GM21786 (cell line): Measurements from ENCODE around the gene MXI1.
"Not testable (repeated sequence)": the region's sequence is repeated elsewhere in the genome, so short reads cannot be mapped to it uniquely, and the experiment has no call there.

ENCODE experiments used
- ATAC-seq: cut with Tn5 transposase; IDR thresholded peaks from one replicate; pipeline ENCODE4 v1.9.1; 2021; ENCODE audit not compliant: unreplicated experiment

Gene MXI1

DNA sequence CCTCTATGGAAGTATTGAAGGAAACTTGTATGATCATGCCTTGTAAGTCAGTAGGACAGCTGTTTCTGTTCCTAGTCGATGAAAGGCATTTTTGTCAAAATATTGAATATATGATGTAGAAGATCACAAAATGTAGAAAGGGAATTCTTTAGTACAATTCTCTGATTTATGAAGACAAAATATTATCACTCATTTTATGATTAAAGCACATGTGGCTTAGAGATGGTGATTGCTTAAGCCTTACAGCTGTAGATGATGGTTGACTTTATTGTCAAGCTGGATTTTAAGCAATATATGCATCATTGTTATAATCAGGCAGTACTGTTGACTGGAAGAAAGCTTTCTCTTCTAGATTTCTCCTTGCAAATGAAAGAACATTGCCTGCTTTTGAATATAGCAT, 26.4 kb downstream of the MXI1 start:
- ATAC-seq: no peak

DNA sequence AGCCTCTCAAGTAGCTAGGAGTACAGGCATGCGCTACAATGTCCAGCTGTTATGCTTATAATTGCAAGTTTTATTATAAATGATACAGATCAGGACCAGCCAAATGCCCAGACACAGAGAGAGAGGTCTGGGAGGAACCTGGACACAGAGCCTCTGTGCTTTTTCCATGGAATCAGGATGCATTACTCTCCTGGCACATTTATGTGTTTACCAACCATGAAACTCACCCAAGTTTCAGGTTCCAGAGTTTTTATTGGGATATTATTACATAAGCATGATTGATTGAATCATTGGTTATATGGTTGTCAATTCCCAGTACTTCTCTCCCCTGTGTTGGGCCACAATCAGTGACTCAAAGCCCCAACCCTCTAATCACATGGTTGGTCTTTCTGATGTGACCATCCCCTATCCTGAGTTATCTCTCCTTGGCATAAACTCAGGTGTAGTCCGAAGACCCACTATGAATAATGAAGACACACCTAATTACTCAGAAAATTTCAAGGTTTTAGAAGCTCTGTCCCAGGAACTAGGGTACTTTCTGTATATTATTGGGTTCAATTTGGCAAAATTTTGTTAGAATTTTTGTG, 30.6 kb downstream of the MXI1 start:
- no peak for ATAC-seq

DNA sequence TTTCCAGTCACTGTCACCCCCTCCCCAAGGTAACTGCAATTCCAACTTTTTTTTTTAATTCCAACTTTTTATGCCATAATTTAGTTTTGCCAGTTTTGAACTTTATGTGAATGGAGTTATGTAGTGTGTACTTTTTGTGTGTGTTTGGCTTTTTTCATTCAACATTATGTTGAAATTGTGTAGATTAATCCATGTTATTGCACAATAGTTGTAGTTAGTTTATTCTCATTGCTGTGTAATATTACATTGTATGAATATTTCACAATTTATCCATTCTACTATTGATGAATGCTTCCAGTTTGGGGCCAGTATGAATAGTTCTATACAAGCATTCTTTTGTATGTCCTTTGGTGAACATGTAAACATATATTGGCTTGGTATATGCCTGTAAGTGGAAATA, 32.5 kb downstream of the MXI1 start:
- no peak for ATAC-seq

DNA sequence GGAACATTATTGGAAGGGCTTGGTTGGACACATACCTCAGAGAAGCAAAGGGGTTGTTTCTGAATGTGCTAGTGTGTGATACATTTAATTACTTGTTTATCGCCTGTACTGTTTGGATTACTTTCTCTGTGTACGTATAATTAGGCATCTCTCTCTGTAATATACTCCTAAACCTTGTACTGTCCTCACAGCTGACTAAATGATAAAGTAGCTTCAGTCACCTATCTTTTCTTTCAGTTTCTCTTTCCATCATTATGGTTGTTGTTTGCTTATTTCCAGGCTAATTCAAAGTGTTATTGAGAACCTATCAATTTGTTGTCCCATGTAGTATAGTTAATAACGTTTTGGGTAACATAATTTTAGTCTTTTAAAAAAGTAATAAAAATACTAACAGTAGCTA, 34.0 kb downstream of the MXI1 start:
- peak; percentile 71 for ATAC-seq

DNA sequence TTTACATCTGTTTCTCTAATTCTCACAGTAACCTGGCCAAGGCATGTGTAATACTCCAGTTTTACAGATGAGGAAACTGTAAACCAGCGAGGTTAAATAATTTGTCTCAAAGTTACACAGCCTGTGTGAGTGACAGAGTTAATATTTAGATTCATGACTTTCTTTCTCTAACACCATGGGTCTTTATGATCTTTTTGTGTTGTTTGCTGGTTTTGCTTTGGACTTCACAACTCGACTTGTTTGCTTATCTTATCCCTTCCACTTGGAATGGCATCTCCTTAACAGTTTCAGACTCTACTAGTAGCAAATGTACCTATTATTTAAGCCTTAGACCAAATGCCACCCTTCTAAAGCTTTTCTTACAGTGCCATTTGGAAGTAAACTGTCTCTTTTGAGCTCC, 34.4 kb downstream of the MXI1 start:
- ATAC-seq: no peak

DNA sequence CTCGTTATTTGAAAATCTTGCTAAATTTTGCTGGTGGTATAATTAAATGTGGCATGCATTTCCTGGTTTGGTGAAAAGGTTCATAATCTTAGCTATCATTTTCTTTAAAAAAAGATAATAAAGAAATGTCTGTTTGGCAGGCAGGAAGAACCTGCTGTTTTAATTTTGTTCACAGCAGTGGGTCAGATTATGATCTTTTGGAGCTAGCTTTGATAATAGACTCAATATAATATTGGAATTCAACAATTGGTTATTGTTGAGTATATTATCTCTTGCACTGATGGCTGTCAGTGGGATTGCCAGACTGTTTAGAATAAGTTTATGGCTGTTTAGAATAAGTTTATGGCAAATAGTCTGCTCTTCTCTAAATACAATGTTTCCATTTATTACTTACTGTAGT, 35.1 kb downstream of the MXI1 start:
- ATAC-seq: no peak

DNA sequence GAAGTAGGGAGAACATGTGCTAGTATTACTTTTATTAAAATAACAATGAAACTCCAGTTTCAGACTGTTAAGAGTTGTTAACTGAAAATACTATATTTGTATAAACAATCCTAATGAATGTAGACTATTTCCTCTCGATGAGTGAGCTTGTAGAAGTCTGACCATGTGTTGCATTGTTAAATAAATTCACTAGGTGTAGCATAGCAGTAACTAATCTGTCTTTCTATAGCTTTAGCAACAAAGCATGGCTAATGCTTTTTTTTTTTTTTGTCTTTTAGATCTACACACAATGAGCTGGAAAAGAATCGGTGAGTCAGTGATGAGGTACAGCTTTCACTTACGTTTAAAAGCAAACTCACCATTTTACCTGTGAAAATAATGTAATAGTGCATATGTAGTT, 37.1 kb downstream of the MXI1 start:
- ATAC-seq: no peak

DNA sequence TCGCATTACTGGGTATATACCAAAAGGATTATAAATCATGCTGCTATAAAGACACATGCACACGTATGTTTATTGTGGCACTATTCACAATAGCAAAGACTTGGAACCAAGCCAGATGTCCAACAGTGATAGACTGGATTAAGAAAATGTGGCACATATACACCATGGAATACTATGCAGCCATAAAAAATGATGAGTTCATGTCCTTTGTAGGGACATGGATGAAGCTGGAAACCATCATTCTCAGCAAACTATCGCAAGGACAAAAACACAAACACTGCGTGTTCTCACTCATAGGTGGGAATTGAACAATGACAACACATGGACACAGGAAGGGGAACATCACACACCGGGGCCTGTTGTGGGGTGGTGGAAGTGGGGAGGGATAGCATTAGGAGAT, 40.4 kb downstream of the MXI1 start:
- ATAC-seq: not testable (repeated sequence)

DNA sequence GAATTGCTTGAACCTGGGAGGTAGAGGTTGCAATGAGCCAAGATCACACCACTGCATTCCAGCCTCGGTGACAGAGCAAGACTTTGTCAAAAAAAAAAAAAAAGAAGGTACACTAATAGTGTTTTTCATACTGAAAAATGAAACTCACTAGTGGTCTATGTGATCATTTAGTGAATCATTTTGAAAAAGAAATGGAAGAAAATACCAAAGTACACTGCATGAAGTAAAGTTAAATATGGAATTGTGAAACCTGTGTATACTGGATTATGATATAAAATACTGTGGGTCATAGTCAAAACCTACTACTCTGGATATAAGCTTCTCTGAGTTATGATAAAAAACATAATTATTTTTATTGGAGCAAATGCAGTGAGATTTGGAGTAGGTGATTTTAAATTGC, 42.1 kb downstream of the MXI1 start:
- peak; percentile 60 for ATAC-seq

DNA sequence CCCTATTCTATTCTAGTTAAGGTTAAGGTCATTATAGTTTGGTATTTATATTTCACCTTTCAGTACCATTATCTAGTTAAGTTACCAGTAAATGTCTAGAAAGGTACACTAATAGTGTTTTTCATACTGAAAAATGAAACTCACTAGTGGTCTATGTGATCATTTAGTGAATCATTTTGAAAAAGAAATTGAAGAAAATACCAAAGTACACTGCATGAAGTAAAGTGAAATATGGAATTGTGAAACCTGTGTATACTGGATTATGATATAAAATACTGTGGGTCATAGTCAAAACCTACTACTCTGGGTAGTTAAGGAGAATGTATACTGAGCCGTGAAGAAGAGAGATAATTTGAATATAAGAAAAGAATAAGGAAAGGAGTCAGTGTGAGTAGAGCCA, 44.0 kb downstream of the MXI1 start:
- ATAC-seq: peak; percentile 83

DNA sequence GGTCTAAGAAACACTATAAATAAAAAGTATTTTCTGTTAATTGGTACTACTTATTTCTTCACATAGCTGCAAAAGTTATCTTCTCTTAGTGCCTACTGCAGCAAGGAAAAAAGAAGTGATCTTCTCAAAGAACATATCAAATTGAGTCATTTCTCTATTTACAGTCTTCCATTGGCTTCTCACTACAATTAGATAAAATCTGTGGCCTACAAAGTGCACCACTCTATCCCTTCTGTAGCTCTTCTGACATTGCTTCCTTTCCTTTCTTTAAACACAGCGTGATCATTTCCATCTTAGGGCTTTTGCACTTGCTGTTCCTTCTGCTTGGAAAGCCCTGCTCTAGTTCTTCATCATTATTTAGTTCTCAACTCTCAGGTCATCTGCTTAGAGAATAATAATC, 44.7 kb downstream of the MXI1 start:
- no peak for ATAC-seq

DNA sequence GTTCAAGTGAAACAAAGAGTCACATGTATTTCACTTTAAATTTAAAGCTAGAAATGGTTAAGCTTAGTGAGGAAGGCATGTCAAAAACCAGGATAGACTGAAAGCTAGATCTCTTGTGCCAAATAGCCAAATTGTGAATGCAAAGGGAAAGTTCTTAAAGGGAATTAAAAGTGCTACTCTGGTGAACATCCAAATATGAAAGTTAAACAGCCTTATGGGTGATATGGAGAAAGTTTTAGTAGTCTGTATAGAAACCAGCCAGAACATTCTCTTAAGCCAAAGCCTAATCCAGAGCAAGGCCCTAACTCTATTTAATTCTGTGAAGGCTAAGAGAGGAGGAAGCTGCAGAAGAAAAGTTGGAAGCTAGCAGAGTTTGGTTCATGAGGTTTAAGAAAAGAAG, 47.1 kb downstream of the MXI1 start:
- ATAC-seq: no peak

DNA sequence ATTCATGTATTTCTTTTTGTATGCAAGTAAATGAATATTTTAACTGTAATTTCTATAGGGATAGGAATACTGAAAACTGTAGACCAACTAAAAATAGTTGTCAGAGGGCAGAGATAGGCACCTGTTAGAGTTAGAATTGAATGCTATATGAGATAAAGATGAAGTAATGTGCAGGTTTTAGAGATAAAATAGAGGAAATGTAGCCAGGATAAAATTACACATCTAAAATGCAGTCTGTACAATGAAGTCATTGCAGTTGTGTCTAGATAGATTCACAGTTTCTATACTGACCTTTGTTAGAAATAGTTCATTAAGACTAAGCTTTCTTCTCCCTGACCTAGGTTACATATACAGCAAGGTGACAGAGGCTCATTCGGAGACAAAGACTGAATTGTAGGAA, 51.1 kb downstream of the MXI1 start:
- ATAC-seq: no peak

DNA sequence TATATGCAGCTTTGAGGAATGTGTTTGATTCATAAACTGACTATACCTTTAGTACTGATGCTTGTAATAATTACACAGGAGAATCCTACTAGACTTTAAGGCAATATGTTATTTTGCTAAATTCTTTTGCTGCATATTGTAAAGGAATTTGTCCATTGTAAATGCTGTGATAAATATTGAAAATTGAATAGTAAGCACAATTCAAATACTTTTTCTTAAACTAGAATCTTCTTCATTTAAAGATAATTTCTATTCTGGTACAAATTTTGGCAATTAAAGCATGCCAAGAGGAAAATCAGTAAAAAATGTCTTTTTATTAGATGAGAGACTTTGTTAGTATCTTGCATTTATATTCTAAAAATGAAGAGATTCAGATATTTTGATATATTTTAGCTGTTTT, 51.9 kb downstream of the MXI1 start:
- ATAC-seq: no peak

DNA sequence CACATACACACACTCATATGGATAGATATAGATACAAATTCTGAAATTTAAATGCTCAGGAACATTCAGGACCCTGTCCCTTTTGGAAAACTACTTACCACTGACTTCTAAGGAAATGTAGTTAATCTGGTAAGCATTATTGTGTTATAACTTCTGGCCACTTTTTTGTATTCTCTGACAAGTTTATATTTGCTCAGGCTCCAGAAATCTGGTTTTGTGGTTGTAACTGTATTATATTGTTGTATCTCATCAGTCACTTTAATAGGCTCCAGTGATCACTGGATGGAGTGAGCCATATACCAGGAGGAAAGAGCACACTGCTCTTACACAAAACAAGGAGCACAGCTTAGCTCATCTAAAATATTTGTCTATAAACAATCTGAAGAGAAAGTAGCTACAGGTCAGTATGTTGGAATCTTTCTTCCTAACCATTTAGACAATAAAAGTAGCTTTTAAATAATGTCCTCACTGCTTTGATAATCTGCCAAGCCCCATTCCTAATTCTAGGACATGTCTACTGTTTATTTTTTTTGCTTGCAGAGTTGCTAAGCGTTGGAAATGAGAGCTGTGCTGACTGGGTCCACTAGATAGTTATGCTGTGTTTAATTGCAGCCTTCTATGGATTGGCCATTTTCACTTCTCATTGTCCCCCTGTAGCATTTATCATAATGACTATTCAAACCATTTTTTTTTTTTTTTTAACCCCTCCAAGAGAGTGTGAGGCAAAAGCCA, 53.5 kb downstream of the MXI1 start:
- no peak for ATAC-seq

DNA sequence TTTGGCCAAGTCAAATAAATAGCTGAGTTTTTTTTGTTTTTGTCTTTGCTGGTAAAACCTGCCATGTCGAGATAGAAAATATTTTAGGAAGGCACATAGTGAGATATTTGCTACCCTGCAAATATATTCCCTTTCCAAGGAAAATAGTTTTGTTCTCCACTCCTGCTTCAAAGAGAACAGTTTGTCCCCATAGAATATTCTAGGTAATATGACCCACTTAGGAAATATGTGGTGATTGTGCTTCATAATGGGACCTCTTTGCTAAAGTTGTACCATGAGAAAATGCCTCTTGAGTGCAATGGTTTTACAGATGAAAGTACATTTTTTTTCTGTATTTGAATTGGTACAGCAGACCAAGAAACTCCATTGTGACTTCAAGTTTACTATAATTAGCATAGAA, 55.8 kb downstream of the MXI1 start:
- ATAC-seq: no peak

DNA sequence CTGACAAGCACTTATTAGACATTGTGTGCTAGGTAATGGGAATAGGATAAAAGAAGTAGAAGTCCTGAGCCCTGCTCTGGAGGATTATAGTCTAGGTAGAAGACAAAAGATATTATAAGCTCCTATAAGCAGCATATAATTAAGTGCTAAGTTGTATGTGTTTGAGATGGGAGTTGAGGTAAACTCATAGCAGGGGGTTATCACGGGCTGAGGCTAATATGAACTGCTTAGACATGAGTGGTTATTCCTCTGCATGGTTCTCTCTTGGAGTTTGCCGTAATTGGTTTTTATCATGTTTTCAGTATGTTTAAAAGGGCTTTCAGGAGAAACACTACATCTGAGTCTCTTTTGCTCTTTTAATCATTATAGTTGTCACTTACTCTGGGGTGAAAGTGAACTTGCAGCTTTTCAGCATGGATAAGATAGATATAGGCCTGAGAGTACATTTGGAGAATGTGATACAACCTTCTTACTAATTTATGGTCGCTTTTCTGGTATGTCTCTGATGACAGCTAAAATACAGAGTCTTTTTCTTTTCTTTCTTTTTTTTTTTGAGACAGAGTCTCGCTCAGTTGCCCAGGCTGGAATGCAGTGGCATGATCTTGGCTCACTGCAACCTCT, 58.3 kb downstream of the MXI1 start:
- no peak for ATAC-seq

DNA sequence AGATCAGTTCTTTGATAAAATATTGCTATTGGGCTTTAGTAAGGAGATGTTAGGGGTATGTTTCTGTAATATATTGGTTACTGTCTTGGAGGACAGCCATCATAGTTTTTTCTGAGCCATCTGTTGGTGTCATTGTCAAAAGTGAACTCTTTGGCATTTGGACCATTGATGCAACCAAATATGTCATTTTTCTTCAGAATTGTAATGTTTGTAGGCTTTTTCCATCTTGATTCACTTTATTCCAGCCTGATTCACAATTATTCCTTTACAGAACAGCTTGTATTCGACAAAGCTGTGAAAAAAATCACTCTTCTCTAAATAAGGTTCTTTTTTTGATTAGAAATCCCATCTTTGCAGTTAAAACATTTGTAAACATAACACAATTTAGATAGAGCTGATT, 59.9 kb downstream of the MXI1 start:
- no peak for ATAC-seq

DNA sequence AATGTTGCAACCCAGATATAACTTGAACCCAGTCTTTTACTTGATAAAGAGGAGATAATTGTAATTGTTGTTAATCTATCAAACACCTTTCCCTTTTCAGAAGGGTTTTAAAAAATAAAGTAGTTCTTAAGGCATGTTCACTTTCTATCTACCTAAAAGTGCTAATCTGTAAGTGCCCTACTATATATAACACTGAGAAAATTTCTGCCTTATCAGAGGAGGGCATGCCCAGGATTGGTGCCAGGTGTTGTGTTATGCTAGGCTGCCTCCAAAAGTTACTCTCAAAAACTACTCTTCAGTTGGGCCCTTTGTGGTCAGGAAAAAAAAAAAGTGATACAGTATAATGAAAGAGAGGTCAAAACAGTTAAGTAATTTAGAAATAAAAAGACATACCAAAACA, 61.0 kb downstream of the MXI1 start:
- ATAC-seq: peak; percentile 54

DNA sequence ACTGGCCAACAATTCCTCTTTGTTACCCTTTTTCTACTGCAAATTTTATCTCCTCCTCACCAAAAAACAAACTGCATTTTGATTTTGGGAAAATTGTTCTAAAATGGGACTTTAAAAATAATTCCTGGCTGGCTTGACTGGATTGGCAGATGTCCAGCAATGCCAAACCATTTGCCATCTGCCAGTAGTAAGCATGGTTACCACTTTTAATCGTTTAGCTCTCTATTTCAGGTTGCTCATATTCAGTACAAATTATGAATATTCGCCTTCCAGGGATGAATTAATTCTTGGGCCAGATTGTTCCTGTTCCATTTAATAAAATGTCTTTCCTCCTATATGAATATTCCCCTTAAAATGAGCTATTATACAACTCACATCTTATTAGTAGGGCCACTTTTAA, 61.6 kb downstream of the MXI1 start:
- no peak for ATAC-seq

DNA sequence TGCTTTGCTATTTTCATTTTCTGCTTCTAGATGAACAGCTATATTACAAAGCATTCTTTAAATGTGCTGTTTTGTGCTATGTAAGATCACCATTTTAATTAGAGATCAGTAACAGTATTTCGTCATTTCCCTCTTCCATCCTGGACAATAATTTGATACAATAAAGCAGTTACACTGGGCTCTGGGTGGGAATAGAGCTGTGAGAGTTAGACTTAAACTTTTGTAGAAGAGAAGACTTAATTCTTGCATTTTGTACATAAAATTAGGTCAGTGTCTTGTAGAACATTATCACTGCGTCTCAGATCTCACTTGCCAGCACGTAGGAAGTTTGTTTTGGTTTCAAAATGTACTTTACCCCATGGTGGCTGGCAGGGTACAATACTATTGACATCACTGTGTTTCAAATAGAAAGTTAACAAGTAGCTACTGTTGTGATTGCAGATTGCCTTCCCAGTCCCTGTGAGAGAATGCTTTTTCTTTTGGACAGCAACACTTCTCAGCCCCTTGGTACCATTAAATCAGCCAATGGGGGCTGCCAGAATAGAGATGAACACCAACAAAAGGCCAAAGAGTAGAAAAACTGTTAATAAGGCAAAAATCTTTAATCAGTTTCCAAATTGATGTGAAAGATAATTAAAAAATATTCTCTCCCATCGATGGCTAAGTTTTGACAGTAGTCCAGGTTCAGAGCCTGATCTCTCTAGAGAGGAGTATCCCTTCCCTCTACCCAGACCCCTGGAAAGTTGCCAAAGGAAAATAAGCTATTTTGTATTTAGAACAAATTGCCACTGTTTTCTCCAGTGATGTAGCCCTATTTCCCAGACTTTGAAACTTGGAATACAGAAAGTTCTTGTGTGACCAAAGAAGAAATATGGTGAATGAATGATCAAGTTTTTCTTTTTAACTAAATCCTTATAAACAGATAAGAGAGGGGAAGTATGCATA, 62.2 kb downstream of the MXI1 start:
- peak; percentile 61 for ATAC-seq

DNA sequence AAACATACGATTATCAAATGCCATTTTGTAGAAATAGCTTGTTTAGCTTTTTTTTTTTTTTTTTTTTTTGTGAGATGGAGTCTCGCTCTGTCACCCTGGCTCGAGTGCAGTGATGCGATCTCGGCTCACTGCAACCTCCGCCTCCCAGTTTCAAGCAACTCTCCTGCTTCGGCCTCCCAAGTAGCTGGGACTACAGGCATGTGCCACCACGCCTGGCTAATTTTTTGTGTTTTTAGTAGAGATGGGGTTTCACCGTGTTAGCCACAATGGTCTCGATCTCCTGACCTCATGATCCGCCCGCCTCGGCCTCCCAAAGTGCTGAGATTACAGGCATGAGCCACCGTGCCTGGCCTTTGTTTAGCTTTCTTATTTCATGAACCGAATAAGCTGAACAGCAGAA, 65.6 kb downstream of the MXI1 start:
- ATAC-seq: not testable (repeated sequence)
